ENCODE results near the gene ZNRF4. TPM values are rescaled to one million over a fixed set of nuclear protein-coding genes. Genes with fewer than 3 reads are reported as not detected.
"Not testable (repeated sequence)": the region's sequence is repeated elsewhere in the genome, so short reads cannot be mapped to it uniquely, and the experiment has no call there.

ZNRF4 gene
- total RNA-seq, 2 experiments from 2014 or later = not detected

DNA sequence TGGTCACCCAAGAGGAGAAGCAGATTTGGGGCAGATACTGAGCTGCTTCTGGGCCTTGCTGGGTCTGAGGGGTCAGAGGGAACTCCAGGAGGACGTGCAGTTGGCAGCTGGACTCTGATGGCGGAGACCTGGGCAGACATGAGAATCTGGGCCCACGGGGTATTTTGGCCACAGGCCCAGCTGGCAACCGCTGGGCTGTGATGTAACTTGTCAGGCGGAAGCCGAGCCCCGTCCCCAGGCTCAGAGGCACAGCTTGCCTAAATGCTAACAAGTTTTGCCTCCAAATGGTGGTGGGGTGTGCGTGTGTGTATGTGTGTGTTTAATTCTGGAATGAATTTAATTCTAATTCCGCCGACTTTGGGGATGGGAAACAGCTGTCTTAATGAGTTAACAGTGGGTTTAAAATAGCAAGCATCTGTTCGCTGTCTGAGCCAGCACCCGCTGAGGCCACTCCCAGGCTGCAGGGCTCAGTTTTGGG is 11.6 kb downstream of the ZNRF4 start:
- no peaks in the 10 kb centered on the region for H3K4me1 Mint-ChIP-seq
- CTCF ChIA-PET = interaction anchor here (0.5 kb wide), 1 partner anchor 39 kb away, joined by 3 read pairs; no protein-coding TSS in a partner anchor
- POLR2A ChIA-PET = no interaction called here

DNA sequence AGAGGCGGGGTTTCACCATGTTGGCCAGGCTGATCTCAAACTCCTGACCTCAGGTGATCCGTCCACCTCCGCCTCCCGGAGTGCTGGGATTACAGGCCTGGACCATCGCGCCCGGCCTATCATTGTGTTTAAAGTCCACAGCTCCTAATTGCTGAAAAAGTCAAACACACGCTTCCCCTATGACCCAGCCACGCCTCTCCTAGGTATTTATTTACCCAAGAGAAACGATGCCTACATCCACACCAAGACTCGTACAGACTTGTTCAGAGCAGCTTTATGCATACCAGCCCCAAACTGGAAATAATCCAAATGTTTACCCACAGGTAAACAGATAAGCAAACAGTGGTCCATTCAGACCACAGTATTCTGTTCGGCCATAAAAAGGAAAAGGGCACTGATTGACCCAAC is 15.1 kb downstream of the ZNRF4 start:
- no peak for DNase-seq
- Mint-ChIP-seq H3K4me1 (no peaks in the 10 kb centered on the region), H3K36me3 (ENCODE audit: low read depth) (no peaks in the 10 kb centered on the region), H3K4me3 (no peak overlapping the region), H3K27me3 (no peaks in the 10 kb centered on the region), H3K9me3 (no peaks in the 10 kb centered on the region), H3K27ac (no peak overlapping the region)
- POLR2A ChIA-PET = no interaction called here
- CTCF ChIA-PET = no interaction called here

More for the DNA sequence above, 11.6 kb downstream of the ZNRF4 start:
- H3K27ac Mint-ChIP-seq = no peak overlapping the region
- no peaks in the 10 kb centered on the region for H3K27me3 Mint-ChIP-seq
- no peaks in the 10 kb centered on the region for H3K9me3 Mint-ChIP-seq
- H3K36me3 Mint-ChIP-seq (ENCODE audit: low read depth) = no peaks in the 10 kb centered on the region
- no peak overlapping the region for H3K4me3 Mint-ChIP-seq
- no peak for DNase-seq

DNA sequence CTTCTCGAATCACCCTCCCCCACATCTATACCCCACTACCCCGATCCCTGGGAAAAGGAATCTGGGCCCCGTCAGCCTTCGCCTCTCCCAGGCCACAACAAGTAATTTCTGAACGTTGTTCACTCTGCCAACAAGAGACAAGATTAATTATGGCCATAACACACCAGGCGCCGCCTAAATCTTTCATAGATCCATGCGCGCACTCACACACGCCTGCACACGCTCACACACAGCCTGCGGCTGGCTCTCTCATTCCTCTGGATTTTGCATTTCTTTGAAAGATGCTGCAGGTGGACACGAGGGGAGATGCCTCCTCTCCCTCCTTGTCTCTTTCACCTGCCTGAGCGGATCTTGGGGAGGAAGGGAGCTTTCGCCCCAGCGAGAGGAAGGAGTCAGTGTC is 17.1 kb downstream of the ZNRF4 start:
- no peaks in the 10 kb centered on the region for H3K27me3 Mint-ChIP-seq
- ChIA-PET POLR2A (no interaction called here), CTCF (no interaction called here)

DNA sequence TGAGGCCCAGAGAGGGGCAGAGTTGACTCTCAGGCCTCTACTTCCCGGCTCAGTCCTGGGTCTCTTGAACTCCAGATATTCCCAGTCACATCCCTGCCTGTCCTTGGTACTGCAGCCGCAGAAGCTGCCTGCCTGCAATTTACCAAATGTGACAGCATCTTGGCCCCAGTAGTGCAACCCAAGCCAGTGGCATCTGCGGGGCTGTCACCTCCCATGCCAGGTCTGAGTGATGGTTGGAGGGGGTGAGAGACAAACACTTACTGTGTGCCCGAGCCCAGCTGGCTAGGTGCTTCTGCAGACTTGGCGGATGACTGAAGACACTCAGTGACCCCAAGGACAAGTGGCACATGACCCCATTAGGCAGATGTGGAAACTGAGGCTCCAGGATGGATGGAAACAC is 18.4 kb downstream of the ZNRF4 start:
- Mint-ChIP-seq H3K9me3 (no peaks in the 10 kb centered on the region), H3K36me3 (ENCODE audit: low read depth) (no peaks in the 10 kb centered on the region), H3K4me1 (no peaks in the 10 kb centered on the region), H3K27ac (no peak overlapping the region), H3K27me3 (peaks cover 4% of the 10 kb centered on the region), H3K4me3 (no peak overlapping the region)
- POLR2A ChIA-PET = no interaction called here
- CTCF ChIA-PET = no interaction called here
- DNase-seq = no peak

More for the DNA sequence above, 17.1 kb downstream of the ZNRF4 start:
- H3K36me3 Mint-ChIP-seq (ENCODE audit: low read depth) = no peaks in the 10 kb centered on the region
- H3K4me1 Mint-ChIP-seq = no peaks in the 10 kb centered on the region
- H3K27ac Mint-ChIP-seq = no peak overlapping the region
- no peak overlapping the region for H3K4me3 Mint-ChIP-seq
- H3K9me3 Mint-ChIP-seq = no peaks in the 10 kb centered on the region
- no peak for DNase-seq

DNA sequence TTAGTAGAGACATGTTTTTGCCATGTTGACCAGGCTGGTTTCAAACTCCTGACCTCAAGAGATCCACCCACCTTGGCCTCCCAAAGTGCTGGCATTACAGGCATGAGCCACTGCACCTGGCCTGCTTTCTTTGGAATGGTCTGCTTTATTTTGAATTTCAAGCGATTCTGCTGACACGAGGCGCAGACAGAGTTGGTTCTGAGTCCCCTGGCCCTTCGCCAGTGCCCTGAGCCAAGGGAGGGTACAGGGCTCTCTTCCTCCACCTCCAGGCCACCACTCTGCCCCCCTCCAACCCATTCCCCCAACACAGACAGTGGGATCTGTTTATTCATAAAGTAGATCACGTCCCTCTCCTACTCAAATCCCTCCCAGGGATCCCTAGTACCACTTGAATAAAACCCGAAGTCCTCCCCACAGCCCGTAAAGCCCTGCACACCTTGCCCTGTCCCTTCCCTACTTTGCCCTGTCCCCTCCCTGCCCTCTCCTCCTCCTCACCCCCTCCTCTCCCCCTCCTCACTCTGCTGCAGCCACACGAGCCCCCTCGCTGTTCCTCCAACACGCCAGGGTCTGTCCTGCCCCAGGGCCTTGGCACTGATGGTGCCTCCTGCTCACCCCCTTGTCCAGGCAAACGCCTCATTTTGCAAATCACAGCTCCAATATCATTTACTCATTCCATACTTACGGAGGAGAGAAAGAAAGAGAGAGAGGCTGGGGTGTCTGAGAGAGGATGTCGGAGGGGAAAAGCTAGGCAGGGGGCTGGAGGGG is 22.4 kb downstream of the ZNRF4 start:
- ChIA-PET CTCF (no interaction called here), POLR2A (no interaction called here)
- H3K4me3 Mint-ChIP-seq = no peak overlapping the region
- no peak overlapping the region for H3K27ac Mint-ChIP-seq
- H3K4me1 Mint-ChIP-seq = no peaks in the 10 kb centered on the region
- no peak for DNase-seq
- H3K9me3 Mint-ChIP-seq = no peaks in the 10 kb centered on the region
- peaks cover 12% of the 10 kb centered on the region for H3K27me3 Mint-ChIP-seq
- H3K36me3 Mint-ChIP-seq (ENCODE audit: low read depth) = no peaks in the 10 kb centered on the region

DNA sequence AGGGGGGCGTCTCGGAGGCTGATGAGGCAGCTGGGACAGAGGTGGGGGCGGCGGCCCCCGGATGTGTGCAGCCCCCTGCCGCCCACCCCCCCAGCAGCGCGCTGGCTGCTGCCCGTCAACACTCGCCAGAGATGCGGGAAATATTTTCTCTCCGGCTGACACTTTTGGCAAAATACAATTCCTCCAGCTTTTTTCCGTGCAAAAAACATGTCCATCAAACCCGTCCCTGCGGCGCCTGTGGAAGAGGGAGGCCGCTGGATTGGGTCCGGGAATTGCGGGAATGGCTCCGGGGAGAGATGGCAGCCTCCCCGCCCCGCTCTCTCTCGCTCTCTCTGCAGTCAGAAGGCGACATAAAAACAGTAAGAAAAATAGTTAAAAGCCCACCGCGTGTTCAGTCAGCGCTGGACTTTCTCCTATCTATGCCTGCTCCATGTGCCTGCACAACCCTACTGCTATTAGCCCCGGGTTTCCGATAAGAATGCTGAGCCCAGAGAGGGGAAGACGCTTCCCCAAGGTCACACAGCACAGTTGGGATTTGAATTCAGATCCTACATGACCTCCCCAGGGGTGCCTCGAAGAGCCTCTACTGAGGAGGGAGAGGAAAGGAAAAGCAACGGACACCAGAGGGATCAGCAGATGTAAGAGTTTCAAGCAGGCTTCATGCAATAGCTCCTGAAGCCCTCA is 23.2 kb downstream of the ZNRF4 start:
- ChIA-PET CTCF (no interaction called here), POLR2A (no interaction called here)
- Mint-ChIP-seq H3K36me3 (ENCODE audit: low read depth) (no peaks in the 10 kb centered on the region), H3K27ac (no peak overlapping the region), H3K4me3 (no peak overlapping the region), H3K9me3 (no peaks in the 10 kb centered on the region), H3K27me3 (peaks cover 12% of the 10 kb centered on the region), H3K4me1 (no peaks in the 10 kb centered on the region)
- DNase-seq = no peak

DNA sequence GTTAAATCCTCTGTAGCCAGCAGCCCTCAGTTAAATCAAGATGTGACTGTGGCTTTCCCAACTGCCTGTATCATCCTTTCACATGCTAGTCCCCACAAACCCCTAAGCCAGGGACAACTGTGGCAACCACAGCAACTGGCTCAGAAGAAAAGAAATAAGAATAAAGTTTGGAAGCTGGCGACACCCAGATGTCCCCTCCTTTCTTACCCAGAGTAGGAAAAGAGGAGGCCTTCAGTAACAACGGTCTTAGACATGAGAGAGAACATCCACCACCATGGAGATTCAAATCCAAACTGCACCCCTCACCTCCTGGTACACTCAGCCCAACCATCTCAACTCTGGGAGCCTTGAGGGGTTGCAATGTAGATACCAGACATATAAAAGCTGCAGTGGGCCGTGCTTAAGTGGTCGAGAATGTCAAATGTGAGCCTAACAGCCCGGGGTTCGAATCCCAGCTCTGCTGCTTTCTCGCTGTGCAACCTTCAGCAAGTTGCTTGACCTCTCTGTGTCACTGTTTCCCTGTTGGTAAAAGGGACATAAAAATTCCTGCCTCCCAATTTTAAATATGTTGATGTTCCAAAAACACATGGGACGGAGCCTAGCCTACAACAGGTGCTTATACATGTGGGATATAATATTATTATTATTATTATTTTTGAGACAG is 23.8 kb downstream of the ZNRF4 start:
- ChIA-PET POLR2A (no interaction called here), CTCF (interaction anchor here (0.9 kb wide), 1 partner anchor 197 kb away, joined by 3 read pairs; no protein-coding TSS in a partner anchor)
- H3K27me3 Mint-ChIP-seq = peaks cover 12% of the 10 kb centered on the region
- no peak overlapping the region for H3K4me3 Mint-ChIP-seq
- H3K9me3 Mint-ChIP-seq = no peaks in the 10 kb centered on the region
- H3K4me1 Mint-ChIP-seq = no peaks in the 10 kb centered on the region
- H3K36me3 Mint-ChIP-seq (ENCODE audit: low read depth) = no peaks in the 10 kb centered on the region
- no peak overlapping the region for H3K27ac Mint-ChIP-seq
- DNase-seq = no peak

DNA sequence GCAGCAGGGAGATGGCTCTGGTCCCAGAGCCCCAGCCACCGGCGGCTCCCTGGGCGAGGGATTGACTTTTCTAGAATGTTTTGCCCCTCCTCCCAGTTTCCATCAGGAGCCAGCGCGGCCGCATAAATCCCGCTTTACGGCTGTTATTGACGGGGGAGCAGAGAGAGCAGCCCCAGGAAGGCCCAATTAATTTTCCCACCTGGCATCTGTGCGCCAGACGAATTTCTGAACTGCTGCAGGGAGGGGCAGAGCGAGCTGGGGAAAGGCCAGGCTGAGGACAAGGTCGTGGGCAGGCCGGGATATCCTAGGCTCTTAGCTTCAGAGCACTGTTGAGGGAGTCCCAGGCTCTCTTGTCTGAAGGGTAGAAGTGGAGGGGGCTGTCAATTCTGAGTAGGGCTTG is 24.7 kb downstream of the ZNRF4 start:
- H3K9me3 Mint-ChIP-seq = no peaks in the 10 kb centered on the region
- no peak overlapping the region for H3K4me3 Mint-ChIP-seq
- POLR2A ChIA-PET = no interaction called here
- DNase-seq = no peak
- peaks cover 14% of the 10 kb centered on the region for H3K27me3 Mint-ChIP-seq
- H3K36me3 Mint-ChIP-seq (ENCODE audit: low read depth) = no peaks in the 10 kb centered on the region
- CTCF ChIA-PET = no interaction called here
- H3K4me1 Mint-ChIP-seq = no peaks in the 10 kb centered on the region
- no peak overlapping the region for H3K27ac Mint-ChIP-seq

DNA sequence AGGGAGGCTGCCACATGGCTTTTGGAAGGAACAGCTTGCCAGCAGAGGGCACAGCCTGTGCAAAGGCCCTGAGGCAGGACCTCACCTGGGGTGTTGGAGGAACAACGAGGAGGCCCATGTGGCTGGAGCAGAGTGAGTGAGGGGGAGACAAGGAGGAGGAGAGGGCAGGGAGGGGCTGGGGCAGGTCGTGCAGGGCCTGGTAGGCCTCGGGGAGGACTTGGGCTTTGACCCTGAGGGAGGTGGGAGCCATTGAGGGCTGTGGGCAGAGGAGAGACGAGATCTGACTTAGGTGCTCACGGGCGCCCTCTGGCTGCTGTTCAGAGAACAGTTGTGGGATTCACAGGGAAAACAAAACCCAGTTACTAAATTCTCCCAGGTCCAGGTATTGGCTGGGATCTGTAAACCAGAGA is 25.2 kb downstream of the ZNRF4 start:
- Mint-ChIP-seq H3K4me1 (no peaks in the 10 kb centered on the region), H3K4me3 (no peak overlapping the region), H3K27ac (no peak overlapping the region), H3K27me3 (peaks cover 14% of the 10 kb centered on the region), H3K36me3 (ENCODE audit: low read depth) (no peaks in the 10 kb centered on the region), H3K9me3 (no peaks in the 10 kb centered on the region)
- ChIA-PET POLR2A (no interaction called here), CTCF (no interaction called here)
- DNase-seq = peak; percentile 12

DNA sequence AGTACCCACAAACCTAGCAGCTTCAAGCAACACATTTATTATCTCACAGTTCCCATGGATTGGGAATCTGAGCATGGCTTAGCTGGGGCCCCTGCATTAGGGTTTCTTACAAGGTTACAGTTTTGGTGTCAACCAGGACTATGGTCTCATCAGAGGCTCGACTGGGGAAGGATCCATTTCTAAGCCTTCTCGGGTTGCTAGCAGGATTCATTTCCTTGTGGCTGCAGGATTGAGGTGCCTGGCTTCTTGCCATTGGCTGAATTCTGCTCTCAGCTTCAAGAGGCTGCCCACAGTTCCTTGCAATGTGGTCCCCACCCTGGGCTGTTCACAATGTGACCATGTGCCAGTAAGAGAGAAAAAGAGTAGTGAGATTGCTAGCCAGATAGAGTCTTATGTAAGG is 26.7 kb downstream of the ZNRF4 start:
- H3K4me3 Mint-ChIP-seq = no peak overlapping the region
- H3K9me3 Mint-ChIP-seq = no peaks in the 10 kb centered on the region
- H3K27me3 Mint-ChIP-seq = peaks cover 14% of the 10 kb centered on the region
- POLR2A ChIA-PET = no interaction called here
- H3K4me1 Mint-ChIP-seq = no peaks in the 10 kb centered on the region
- CTCF ChIA-PET = no interaction called here
- H3K27ac Mint-ChIP-seq = no peak overlapping the region
- DNase-seq = no peak
- H3K36me3 Mint-ChIP-seq (ENCODE audit: low read depth) = no peaks in the 10 kb centered on the region

DNA sequence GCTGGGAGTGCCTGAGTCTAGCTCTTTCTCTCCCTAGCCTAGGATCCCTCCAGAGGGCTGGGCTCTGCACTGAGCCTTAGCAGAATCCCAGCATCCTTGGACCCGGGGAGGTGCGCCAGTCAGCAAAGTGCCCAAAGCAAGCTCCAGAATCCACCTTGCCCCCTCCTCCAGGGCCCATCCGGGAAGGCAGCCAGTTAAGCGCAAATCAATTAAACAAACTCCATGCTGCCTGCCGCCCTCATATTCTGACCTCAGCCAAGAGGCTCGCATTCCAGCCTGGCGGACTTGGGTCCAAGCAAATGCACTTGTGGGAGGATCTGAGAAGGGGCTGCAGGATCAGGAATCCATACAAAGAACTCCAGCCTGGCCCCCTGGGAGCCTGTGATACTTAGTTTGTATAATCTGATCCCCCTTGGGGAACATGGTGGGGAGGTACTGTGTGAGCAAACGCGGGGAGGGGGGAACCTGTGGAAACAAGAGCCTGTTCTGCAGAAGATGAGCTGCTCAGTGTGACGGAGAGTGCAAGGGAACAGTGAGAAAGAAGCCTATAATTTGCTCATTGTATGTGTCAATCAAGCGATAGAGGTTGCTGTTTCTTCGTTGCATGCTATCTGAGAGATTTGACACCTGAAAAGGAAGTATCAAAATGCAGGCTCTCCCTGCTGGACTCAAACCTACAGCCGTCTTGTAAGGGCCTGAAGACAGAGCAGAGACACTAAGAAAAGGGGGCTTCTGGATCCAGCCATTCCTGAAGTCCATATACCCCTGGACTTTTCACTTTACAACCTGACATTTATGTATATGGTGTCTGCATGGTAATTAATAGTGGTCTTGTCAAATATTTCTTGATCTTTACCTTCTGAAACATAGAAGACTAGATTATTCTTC is 29.4 kb downstream of the ZNRF4 start:
- DNase-seq = no peak
- Mint-ChIP-seq H3K4me3 (no peak overlapping the region), H3K36me3 (ENCODE audit: low read depth) (no peaks in the 10 kb centered on the region), H3K9me3 (no peaks in the 10 kb centered on the region), H3K27ac (no peak overlapping the region), H3K4me1 (no peaks in the 10 kb centered on the region), H3K27me3 (peaks cover 4% of the 10 kb centered on the region)
- CTCF ChIA-PET = no interaction called here
- POLR2A ChIA-PET = no interaction called here

DNA sequence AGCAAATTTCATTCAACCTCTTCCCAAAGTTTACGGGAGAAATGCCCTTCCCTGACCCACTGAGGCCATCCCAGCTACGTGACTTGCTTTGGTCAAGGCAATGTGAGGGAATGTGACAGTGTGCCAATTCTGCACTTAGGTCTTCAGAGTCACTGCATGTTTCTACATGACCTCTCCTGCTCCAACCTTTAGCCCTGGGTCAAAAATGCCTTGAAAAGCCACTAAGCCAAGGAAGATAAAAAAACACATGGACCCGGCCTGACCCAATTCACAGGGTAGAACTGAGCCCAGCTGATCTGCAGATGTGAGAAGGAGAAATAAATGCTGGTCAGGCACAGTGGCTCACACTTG is 30.0 kb downstream of the ZNRF4 start:
- Mint-ChIP-seq H3K4me1 (no peaks in the 10 kb centered on the region), H3K27ac (no peak overlapping the region), H3K9me3 (no peaks in the 10 kb centered on the region), H3K36me3 (ENCODE audit: low read depth) (no peaks in the 10 kb centered on the region), H3K27me3 (peaks cover 4% of the 10 kb centered on the region), H3K4me3 (no peak overlapping the region)
- no peak for DNase-seq
- CTCF ChIA-PET = no interaction called here
- POLR2A ChIA-PET = interaction anchor here (0.6 kb wide), 1 partner anchor 31 kb away, joined by 8 read pairs; no protein-coding TSS in a partner anchor

DNA sequence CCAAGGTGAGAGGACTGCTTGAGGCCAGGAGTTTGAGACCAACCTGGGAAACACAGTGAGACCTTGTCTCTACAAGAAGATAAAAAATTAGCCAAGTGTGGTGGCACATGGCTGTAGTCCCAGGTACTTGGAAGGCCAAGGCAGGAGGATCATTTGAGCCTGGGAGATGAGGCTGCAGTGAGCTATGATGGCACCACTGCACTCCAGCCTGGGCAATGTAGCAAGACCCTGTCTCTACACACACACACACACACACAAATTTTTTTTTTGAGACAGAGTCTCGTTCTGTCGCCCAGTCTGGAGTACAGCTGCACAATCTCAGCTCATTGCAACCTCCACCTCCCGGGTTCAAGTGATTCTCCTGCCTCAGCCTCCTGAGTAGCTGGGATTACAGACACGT is 30.4 kb downstream of the ZNRF4 start:
- H3K27me3 Mint-ChIP-seq; H3K27ac Mint-ChIP-seq; CTCF ChIA-PET; H3K4me3 Mint-ChIP-seq; DNase-seq; H3K36me3 Mint-ChIP-seq (ENCODE audit: low read depth); H3K4me1 Mint-ChIP-seq; H3K9me3 Mint-ChIP-seq: not testable (repeated sequence)
- POLR2A ChIA-PET = interaction anchor here (0.6 kb wide), 1 partner anchor 31 kb away, joined by 8 read pairs; no protein-coding TSS in a partner anchor
